COR-L47 (cell line): Measurements from ENCODE around the gene UTP25.
"Not testable (repeated sequence)": the region's sequence is repeated elsewhere in the genome, so short reads cannot be mapped to it uniquely, and the experiment has no call there.

Experiments used
- DNase-seq: peaks from one replicate; lab custom pipeline; 2025; lab: John Stamatoyannopoulos, UW

The UTP25 gene

GRCh38 chr1:209896346-209896745 is 68.6 kb downstream of the UTP25 start:
- no peak for DNase-seq

DNA sequence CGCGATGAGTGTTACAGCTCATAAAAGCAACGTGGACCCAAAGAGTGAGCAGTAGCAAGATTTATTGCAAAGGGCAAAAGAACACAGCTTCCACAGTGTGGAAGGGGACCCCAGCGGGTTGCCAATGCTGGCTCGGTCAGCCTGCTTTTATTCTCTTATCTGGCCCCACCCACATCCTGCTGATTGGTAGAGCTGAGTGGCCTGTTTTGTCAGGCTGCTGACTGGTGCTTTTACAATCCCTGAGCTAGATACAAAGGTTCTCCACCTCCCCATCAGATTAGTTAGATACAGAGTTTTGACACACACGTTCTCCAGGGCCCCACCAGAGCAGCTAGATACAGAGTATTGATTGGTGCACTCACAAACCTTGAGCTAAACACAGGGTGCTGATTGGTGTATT is 70.5 kb downstream of the UTP25 start:
- not testable (repeated sequence) for DNase-seq

- DNase-seq, result not testable (repeated sequence)
Observed at GRCh38 chr1:209898851-209899250, 71.1 kb downstream of the UTP25 start.

DNA sequence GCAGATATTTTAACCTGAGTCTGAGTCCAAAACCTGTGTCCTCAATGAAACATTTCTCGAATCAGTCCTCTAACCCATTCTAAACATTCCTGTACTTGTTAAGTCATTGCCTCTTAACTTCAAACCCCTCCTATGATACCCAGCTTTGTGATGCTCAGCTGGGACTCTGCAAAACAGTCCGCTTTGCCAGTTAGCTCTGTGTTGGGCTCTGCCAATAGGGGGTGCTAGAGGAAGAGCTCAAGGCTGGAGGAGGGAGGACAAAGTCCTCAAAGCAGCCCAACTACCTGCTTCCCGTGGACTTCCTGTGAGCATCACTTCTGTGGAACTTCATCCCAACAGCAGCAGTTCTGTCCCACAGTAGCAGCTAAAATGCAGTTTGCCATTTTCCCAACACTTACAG is 72.2 kb downstream of the UTP25 start:
- DNase-seq, result peak; percentile 9

DNA sequence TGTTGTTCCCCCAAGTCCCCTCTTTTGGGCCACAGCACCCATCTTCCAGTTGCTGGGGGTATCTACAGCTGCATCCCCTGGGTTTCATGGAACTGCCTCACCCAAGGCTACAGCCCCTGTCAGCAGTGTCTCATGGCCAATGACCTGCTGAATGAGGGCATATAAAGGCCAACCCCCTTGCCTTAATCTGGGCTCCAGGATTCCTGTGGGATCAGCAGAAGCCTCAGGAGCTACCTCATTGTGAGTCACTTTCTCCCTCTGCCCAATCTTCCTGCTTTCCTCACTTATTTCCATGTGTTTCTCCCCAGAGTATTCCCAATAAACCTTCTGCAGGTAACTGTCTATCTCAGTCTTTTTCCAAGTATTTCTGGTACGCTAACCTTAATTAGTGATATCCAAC is 73.0 kb downstream of the UTP25 start:
- no peak for DNase-seq

GRCh38 chr1:209901211-209901610 is 73.4 kb downstream of the UTP25 start:
- DNase-seq, result no peak

- not testable (repeated sequence) for DNase-seq
Observed at GRCh38 chr1:209904774-209905173, 77.0 kb downstream of the UTP25 start.
